ENCODE measurements around the gene AP3B1.

The AP3B1 gene

DNA sequence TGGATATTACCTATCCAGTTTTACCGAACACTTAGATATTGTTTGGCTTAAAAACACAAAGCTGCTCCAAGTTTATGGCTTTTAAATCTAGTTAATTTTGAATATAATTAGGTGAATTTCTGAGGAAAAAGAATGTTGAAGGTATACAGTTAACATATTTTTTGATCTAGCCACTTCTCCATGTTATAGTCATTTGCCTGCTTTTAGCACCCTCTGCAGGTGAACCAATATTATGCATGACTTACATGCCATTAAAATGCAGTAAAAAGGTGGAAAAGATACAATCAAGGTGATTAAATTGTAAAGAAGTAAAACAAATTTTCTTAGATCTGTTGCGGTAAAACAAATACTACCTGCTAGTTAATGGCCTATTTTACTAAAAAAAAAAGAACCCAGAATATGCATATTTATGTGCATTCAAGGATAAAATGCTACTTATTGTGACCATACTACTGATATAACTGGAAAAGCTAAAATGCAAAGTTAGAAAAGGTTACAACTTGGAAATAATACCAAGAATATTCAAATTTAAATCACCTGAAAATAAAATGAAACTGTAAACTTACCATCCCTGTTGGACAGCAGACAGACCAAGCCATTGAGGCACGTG is 132.1 kb downstream of the AP3B1 start:
- DNase-seq (ENCODE audit: low read depth in 1 of 2, low spot score in 1 of 2) = no peak

DNA sequence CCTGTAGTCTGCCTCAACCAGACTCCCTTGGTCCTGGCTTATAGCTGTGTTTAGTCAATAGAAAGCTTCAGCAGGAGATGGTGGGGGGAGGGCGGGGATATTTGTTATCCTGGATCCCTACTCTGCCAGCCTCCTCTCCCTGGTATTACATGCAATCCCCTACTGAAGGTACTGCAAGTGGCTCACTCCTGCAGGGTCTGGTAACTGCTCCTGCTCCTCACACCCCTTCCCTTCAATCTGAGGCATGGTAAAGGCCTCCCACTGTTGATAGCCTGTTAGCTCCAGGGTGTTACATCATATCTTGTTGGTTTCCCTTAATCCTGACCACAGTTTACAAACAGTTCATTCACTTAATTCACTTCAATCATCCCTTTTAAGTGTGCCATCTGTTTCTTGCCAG is 137.5 kb downstream of the AP3B1 start:
- DNase-seq (ENCODE audit: low read depth in 1 of 2, low spot score in 1 of 2) = no peak

DNA sequence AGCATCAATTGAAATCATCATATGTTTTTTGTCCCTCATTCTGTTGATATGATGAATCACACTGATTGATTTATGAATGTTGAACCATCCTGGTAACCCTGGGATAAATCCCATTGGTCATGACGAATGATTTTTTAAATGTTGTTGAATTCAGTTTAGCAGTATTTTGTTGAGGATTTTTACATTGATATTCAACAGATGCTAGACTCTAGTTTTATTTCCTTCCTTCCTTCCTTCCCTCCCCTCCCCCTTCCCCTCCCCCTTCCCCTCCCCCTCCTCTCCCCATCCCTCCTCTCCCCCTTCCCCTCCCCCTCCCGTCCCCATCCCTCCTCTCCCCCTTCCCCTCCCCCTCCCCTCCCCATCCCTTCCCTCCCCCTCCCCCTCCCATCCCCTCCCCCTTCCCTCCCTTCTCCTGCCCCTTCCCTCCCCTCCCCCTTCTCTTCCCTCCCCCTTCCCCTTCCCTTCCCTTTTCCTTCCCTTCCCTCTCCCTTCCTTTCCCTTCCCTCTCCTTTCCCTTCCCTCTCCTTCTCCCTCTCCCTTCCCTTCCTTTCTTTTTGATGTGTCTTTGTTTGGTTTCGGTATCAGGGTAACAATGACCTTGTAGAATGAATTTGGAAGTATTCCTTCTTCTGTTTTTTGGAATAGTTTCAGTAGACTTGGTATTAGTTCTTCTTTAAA is 142.8 kb downstream of the AP3B1 start:
- DNase-seq (ENCODE audit: low read depth in 1 of 2, low spot score in 1 of 2) = no peak

DNA sequence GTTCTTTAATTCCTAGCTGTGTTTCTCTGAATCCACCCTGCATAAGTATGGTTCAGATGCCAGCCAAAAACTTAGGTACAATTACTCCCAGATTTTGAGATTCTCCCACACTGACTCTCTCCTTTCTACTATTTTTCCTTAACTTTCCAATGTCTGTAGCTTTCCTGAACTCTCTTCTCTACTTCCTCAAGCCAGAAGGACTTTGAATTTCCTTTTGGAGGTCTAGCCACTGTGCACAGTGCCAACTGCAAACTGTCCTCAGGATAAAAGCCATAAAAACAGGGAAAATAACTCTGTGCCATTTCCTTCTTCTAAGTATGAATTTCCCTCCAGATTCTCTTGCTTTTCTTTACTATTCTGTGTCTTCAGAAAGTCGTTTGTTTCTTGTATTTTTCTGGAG is 157.2 kb downstream of the AP3B1 start:
- DNase-seq (ENCODE audit: low read depth in 1 of 2, low spot score in 1 of 2) = no peak

DNA sequence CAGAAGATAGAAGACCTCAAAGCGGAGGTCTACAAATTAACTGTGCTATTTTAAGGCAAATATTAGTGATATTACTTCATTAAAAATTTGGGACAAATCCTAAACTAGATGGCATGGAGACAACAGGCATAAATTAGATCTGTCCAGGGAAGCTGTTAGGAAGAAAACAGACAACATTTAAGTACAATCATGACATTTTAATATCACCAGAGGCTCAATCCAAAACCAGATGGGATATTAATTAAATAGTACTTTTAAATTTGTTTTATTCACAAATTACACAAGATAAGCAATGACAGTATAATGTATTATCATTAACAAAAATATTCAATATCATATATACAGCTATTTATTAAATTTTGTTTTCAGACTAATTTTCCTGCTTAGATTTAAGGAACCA is 161.1 kb downstream of the AP3B1 start:
- no peak for DNase-seq (ENCODE audit: low read depth in 1 of 2, low spot score in 1 of 2)

DNA sequence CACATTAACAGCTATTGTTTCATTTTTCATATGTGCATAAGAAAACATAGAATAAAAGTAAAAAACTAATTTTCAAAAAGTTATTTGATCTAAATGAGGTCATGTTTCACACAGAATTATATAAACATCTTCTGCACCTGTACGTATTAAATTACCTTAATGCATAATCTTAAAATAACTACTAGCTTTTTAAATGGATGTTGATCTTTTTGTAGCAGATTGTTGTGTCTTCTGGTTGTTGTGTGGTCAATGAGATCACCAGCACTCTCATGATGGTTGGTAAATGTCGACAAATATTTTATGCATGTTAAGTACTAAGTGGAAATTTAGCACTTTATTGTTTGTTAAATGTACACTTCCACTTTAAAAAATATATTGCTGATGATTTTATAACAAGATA is 162.0 kb downstream of the AP3B1 start:
- no peak for DNase-seq (ENCODE audit: low read depth in 1 of 2, low spot score in 1 of 2)

DNA sequence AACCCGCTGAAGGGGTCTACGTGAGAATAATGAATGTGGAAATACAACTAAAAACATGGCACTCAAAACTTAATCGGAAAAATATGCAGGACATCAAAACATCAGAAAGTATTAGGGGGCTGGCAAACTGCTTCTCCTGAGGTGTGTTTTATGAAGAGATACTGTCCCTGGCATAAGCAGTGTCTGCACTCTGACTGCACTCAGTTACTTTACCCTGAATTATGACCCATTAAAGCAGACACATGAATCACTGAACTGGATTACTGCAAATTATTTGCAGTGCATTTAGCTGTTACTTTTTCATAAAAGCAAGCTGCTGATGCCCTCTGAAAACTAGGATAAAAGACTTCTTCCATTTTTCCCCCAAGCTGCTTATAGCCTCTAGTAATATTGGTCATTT is 164.9 kb downstream of the AP3B1 start:
- DNase-seq (ENCODE audit: low read depth in 1 of 2, low spot score in 1 of 2) = no peak

DNA sequence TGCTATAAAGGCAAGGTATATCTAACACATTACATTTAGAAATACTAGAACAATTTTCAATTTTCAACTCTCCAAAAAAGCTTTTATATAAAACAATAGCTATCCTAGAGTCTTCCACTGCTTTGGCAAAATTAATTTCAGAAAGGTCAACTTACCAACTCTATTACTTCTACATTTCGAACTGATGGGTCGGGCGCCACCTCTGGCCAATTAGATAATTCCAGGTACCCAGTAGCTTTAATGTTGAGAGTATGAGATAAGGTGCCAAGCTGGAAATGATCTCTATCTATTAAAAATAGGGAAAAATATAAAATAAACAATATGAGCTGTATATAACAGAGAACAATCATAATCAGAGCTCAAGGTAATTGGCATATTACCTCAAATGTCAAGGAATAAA is 166.6 kb downstream of the AP3B1 start:
- DNase-seq (ENCODE audit: low read depth in 1 of 2, low spot score in 1 of 2) = no peak

DNA sequence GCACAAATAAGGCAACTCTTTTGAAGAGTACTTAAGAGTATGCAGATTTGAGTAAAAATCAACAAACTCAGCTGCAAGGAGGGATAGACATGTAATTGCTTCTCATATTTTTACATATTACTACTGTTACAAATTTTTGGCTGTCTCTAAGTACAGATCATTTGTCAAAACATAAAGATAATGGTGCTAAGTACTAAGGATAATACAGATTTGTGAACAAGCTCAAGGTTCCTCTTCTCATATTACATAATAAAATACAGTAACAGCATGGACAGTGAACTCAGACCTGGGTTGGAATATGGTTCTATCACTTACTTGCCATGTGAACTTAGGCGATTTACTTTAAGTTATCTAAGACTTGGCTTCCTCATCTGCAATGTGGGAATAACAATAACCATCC is 168.0 kb downstream of the AP3B1 start:
- no peak for DNase-seq (ENCODE audit: low read depth in 1 of 2, low spot score in 1 of 2)

DNA sequence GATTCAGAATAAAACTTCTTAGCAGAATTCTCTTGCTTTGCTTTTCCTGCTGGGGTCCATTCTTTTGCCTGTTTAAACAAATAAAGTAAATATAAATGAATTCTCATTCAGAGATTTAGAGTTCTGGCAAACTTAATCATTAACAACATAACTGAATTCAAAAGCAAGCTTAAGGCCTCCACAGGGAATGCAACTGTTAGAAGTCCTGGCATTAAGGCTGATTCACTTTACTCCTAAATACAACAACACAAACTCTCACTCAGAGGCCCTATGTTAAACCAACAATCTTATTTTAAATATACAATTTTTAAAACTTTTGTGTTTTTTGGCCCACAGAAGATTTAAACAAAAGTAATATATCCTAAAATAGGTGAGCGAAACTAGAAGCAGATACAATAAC is 178.3 kb downstream of the AP3B1 start:
- DNase-seq (ENCODE audit: low read depth in 1 of 2, low spot score in 1 of 2) = no peak

DNA sequence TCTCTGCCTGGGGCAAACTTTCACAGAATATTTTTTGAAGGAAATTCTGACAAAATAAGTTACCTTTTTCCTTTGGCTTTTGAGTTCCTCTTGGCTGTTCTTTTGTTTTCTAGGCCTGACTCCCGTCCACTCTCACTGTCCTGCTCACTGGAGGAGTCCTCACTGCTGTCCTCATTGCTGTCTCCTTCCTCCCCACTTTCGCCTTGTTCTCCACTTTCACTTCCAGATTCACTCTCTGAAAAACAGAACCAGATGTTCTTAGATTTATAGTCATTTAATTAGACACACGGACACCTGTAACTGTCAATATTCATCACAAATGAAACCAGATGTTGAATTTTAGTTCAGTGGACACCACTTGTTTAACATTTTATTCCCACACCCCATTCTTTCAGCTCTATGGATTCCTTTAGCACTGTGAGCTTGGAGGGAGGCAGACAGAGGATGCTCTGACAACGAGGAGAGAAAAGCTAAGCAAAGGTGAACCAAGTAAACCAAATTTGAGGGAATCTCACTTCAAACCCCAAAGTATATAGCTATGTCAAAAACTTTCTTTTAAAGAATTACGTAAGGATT is 180.7 kb downstream of the AP3B1 start:
- no peak for DNase-seq (ENCODE audit: low read depth in 1 of 2, low spot score in 1 of 2)

DNA sequence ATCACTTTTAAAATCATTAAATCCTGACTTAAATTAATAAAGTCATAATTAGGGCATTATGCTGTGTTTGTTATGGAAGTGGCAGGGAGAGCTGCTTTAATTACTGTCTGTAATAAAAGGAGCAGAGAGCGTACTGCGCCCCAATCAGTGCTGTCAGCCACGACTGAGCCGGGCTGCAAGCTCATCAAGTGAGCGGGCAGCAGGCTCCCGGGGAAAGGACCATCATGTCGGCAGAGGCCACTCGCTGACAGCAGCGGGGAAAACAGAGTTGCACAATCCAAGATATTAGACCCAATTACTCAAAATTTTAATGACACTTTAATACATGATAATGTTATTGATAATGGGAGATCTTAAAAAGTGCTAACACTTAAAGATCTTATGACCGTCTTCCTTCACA is 181.6 kb downstream of the AP3B1 start:
- DNase-seq (ENCODE audit: low read depth in 1 of 2, low spot score in 1 of 2) = no peak

DNA sequence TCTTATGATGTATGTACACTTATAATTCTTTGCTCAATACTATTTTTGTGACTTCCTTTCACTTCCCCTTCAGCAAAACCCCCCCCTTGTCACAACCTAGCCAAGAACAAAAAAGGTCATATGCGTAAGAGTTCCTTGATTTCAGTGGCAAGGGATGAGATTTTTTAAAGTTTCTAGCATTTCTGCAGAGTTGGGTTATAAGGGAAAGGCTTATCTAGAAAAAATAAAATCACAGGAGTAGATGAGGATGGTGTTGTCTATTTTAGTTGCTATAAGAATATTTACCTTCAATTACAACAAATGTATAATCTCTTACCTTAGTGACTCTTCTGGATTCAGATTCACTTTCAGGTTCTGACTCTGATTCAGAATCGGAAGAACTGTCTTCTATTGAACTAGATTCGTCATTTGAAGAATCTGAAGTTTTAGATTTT is 184.6 kb downstream of the AP3B1 start:
- DNase-seq (ENCODE audit: low read depth in 1 of 2, low spot score in 1 of 2) = no peak

DNA sequence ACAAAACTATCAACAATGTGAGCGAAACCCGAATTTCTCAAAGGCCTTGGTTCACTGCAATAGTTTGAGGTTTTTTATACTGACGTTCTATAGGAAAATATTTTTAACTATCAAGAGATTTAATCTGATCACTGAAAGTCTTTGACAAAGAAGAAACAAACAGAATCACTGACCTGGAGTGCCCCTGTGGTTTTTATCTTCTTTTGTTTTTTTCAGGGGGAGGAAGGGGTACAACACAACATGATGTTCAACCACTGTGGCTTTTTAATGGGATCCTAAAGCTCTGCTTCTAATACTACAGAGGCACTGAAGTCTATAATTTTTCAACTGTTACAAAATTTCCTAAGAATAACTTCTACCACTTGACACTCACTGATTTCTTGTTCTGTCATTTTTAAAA is 185.9 kb downstream of the AP3B1 start:
- no peak for DNase-seq (ENCODE audit: low read depth in 1 of 2, low spot score in 1 of 2)

DNA sequence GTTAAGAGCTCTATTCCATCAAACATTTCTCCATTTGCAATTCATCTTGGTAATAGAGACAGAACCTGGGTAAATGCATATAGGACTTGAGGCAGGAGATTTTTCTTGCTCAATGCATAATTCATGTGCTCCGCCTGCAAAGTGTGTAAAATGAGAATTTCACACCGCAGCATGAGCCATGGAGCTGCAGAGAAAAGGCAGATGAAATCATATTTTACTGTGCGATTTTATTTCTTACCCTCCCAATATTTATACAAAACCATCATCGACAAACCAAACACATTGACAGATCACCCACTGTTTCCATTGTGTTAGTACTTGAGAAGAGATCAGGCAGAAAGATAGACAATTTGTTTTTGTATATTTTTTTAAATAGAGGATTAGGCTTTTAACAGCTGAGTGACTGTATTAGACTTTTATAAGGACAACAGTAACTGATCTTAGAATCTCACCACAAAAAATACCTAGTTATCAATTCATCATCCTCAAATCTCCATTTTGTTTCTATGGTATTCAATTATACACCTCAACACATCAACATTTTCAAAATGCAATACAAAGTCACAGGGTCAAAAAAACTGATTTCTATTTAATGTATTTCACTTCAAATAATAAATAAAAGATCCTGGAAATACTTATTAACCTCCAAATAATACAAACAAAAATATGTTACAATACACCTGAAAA is 191.1 kb downstream of the AP3B1 start:
- DNase-seq (ENCODE audit: low read depth in 1 of 2, low spot score in 1 of 2) = no peak

DNA sequence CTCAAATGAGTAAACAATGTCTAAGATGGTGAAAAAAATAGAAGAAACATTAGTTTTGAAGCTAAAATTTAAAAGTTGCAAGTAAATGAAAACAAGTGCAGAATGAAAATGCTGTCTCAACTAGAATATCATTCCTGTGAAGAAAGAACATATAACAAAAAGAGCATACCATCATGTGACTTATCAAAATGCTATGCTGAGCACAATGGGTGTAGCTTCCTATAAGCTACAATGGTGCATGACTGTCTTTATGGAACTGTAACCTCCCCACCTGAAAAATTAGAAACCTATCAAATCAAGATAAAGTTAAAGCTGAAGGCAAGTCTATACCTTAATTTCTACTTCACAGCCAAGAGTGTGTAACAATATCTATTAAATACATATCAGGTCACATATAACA is 192.0 kb downstream of the AP3B1 start:
- DNase-seq (ENCODE audit: low read depth in 1 of 2, low spot score in 1 of 2) = no peak

DNA sequence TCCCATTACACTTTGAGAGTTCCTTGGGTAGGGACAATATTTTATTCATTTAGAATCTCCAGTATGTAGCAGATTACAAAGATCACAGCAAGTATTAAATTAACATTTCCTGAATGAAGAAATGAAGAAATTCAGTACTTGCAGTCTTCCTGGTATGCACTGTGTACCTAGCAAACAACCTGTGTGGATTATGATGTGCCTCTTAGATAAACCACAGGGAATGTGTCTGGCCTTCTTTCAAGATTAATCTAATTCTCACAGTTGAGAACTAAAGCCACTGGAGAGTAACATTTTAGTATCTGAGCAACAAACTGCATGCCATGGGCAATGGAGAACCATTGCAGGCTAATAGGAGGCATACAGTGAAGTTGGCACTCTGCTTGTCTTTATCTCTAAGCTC is 199.4 kb downstream of the AP3B1 start:
- DNase-seq (ENCODE audit: low read depth in 1 of 2, low spot score in 1 of 2) = no peak

DNA sequence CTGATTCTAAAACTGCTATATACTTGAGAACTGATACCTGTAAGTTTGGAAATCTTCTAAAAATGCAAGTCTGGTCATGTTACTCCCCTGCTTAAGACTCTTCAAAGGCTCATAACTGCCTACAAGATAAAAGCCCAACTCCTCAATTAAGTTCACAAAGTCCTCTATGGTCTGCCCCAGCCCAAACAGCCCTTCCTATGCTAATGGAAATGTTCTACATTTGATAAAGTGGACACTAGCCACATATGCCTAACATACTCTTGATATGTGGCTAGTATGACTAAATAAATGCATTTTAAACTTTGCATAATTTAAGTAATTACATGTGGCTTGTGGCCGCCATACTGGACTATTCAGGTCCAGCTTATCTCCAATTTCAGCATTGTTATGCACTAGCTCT is 204.5 kb downstream of the AP3B1 start:
- DNase-seq (ENCODE audit: low read depth in 1 of 2, low spot score in 1 of 2) = no peak

DNA sequence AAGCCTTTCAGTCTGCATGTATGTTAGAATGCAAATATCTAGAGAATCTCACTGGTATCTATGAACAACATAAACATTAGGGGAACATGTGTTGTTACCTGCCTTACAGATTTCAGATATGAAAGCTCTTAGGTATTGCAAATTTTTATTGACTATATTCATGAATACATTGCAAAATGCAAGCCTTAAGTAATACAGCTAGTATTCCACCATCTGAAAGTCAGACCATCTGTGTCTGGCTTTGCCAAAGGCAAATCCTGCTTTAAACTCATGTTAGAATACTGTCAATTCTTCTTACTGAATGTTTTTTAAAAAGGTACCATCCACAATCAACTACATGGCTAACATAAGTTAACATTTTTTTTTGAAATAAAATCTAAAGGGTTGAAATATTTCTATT is 215.6 kb downstream of the AP3B1 start:
- no peak for DNase-seq (ENCODE audit: low read depth in 1 of 2, low spot score in 1 of 2)

DNA sequence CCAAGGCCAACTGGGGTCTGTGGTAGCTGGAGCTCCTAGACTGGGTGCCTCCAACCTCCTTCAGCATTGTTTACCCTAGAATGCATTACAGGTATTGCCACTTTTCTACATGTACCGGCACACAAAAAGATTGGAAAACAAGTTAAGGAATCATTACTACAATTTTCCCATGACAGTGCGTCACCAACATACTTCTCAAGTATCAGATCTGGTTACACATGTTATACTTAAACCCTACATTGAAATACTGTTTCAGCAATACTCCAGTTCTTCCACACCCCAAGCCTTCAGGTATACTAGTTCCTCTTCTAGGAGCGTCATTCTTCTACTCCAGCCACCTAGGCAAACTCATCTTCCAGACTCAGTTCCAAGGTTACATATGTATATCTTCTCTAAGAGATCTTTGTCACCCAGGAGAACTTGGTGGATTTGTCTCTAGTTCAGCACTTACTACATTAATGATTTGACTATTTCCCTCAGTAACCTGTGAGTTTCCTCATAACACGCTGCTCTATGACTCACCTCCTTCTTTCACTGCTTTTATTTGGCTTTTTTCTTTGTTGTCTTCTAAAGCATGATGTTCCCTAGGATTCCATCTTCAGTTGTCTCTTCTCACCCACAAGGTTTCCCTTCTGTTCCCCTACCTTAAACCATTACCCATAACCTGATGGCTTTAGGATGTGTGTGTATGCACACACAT is 217.0 kb downstream of the AP3B1 start:
- no peak for DNase-seq (ENCODE audit: low read depth in 1 of 2, low spot score in 1 of 2)

DNA sequence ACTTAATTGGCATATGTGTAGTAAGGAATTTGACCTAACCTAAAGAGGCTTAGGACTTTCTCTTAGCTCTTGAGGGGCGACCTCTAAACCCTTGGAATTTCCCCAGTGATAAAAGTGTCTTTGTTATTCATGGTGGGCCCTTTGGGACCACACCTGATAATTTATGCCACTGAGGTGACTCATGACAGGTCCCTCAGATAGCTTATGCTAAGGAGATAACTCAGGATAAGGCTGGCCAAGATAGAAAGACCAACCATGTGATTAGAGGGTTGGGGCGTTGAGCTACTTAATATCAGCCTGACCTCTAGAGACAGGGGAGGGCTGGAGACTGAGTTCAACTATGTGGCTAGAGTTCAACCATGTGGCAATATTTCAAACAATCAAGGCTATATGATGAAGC is 218.1 kb downstream of the AP3B1 start:
- no peak for DNase-seq (ENCODE audit: low read depth in 1 of 2, low spot score in 1 of 2)

DNA sequence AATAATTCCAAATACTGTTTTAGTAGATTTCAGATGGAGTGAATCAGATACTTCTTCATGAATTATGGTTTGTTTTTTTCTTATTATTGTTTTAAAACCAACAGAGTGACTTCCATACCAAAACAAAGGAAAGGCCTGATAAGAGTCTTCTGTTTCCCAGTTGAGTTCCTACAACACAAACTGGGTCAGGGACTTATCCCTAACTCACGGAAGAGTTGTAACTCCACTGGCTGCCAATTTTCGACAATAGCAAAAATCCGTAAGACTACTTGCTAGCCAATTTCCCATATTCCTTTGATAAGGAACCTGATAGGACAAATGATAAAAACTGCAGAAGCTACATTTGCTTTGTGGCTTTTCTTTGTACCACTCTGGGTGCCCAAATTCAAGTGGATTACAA is 219.2 kb downstream of the AP3B1 start:
- DNase-seq (ENCODE audit: low read depth in 1 of 2, low spot score in 1 of 2) = no peak
